Lower lobe of right lung (tissue), 2 donors: Measurements from ENCODE around the gene DHX57. TPM values are rescaled to one million over a fixed set of nuclear protein-coding genes. Genes with fewer than 3 reads are reported as not detected.
A peak's percentile ranks its signal among the peaks of the same experiment; 100 is the strongest.

Experiments
- ATAC-seq, 2 donors: fragments of 200-7000 bp; cut with Tn5 transposase; one replicate each; pipeline ENCODE4 v1.9.1; 2020 to 2022; ENCODE audit warnings: mild to moderate bottlenecking in 2 of 2, moderate library complexity in 2 of 2
- DNase-seq: peaks from one replicate; pipeline ENCODE4 v3.0.0-alpha.2; 2020
- H3K27ac ChIP-seq: fragments of 200-600 bp; one replicate; pipeline ENCODE4 v1.8.0; 2022
- H3K27me3 ChIP-seq: fragments of 200-600 bp; one replicate; pipeline ENCODE4 v1.8.0; 2022; ENCODE audit warnings: low read depth
- H3K36me3 ChIP-seq: fragments of 200-600 bp; one replicate; pipeline ENCODE4 v1.8.0; 2022; ENCODE audit warnings: mild to moderate bottlenecking
- H3K4me1 ChIP-seq: fragments of 200-600 bp; one replicate; pipeline ENCODE4 v1.8.0; 2022
- H3K4me3 ChIP-seq: fragments of 200-600 bp; one replicate; pipeline ENCODE4 v1.8.0; 2022; ENCODE audit warnings: mild to moderate bottlenecking
- H3K9me3 ChIP-seq: fragments of 200-600 bp; one replicate; pipeline ENCODE4 v1.8.0; 2022
- intact Hi-C: fragments of 100-400 bp; cut with DNase I; formaldehyde crosslinking; loops from one replicate; pipeline ENCODE4 v1.11.0; 2022
- long read RNA-seq: library from polyadenylated mRNA; unstranded; transcript quantifications from one replicate; pipeline ENCODE4 v2.0.0, GENCODE V29; 2021
- total RNA-seq: library from RNA; stranded (reverse); fragmentation: NEBNext Ultra II Directional; extraction: Animal tissue kit (Norgen Biotek cat#: 25700); gene quantifications from one replicate; pipeline ENCODE4 v1.2.1, GENCODE V29; 2021
- TF ChIP-seq, protein P1 (sequence below): fragments of 200-600 bp; IDR thresholded peaks from one replicate; pipeline ENCODE4 v1.8.0; 2022; ENCODE audit warnings: antibody characterized with exemption, mild to moderate bottlenecking
- donor health status: DM: no; HTN: yes; CAD: no; lungs with severe emphysema.

DHX57 gene, protein sequence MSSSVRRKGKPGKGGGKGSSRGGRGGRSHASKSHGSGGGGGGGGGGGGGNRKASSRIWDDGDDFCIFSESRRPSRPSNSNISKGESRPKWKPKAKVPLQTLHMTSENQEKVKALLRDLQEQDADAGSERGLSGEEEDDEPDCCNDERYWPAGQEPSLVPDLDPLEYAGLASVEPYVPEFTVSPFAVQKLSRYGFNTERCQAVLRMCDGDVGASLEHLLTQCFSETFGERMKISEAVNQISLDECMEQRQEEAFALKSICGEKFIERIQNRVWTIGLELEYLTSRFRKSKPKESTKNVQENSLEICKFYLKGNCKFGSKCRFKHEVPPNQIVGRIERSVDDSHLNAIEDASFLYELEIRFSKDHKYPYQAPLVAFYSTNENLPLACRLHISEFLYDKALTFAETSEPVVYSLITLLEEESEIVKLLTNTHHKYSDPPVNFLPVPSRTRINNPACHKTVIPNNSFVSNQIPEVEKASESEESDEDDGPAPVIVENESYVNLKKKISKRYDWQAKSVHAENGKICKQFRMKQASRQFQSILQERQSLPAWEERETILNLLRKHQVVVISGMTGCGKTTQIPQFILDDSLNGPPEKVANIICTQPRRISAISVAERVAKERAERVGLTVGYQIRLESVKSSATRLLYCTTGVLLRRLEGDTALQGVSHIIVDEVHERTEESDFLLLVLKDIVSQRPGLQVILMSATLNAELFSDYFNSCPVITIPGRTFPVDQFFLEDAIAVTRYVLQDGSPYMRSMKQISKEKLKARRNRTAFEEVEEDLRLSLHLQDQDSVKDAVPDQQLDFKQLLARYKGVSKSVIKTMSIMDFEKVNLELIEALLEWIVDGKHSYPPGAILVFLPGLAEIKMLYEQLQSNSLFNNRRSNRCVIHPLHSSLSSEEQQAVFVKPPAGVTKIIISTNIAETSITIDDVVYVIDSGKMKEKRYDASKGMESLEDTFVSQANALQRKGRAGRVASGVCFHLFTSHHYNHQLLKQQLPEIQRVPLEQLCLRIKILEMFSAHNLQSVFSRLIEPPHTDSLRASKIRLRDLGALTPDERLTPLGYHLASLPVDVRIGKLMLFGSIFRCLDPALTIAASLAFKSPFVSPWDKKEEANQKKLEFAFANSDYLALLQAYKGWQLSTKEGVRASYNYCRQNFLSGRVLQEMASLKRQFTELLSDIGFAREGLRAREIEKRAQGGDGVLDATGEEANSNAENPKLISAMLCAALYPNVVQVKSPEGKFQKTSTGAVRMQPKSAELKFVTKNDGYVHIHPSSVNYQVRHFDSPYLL (N-terminal part only)
- total RNA-seq: 15.5 TPM
- long read RNA-seq, full-length matches to known transcripts: 3 of 9 reads
- long read RNA-seq, partial matches to known transcripts: 2 of 9 reads
- long read RNA-seq, other reads (novel, unspliced or antisense): 4 of 9 reads

DNA sequence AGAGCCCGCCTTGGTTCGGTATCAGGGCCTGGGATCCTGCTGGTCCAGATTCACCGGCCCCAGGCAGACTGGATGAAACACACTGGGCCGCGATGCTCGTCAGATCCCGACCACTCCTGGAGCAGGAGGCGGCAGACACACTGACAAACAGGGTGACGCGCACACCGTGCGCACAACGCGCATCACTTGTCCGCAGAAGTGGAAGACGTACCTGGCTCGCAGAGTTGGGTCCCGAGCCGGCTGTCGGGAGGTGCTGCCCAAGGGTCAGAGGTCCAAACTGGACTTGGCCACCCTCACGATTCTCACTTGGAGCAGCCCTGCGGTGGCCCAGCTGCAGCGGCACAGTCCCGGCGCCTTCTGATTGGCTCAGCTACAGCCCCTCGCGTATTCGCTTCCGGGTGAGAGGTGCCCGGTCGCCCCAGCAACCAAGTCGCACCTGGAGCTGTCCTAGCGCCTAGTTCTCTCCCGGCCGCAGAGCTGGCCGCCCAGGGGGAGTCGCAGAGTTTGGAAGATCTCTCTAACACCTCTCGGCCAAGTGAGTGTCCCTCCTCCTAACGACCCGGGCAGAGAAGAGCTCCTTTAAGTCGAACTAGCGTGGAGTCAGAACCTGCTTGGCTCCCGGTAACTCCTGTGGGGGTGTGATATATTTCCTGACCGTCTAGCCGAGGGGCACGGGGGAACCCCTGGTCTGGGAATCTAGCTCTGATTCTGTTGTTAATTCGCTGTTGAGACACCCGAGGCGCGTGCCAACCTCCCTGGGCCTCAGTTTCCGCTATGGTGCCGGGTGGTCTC lies at the start of gene DHX57, which contains the start of gene MORN2:
DHX57 (minus strand) TSS at position 359 of the 792 bp plus-strand sequence. CDS start 7,529 bp downstream, outside the sequence.
MORN2 (plus strand) TSS at position 401 of the 792 bp plus-strand sequence.
- Histone ChIP-seq H3K27me3 (no peaks in the 10 kb centered on the region), H3K4me3 (peak within 1 kb of the TSS; percentile 91), H3K4me1 (peaks cover 17% of the 10 kb centered on the region), H3K27ac (peak within 1 kb of the TSS; percentile 78), H3K36me3 (peaks cover 3% of the 10 kb centered on the region), H3K9me3 (no peaks in the 10 kb centered on the region)
- intact Hi-C loops: no loop called here
- ATAC-seq (peak; percentile 99 to 100), DNase-seq (peak; percentile 94)
- TF ChIP-seq, protein P1, sequence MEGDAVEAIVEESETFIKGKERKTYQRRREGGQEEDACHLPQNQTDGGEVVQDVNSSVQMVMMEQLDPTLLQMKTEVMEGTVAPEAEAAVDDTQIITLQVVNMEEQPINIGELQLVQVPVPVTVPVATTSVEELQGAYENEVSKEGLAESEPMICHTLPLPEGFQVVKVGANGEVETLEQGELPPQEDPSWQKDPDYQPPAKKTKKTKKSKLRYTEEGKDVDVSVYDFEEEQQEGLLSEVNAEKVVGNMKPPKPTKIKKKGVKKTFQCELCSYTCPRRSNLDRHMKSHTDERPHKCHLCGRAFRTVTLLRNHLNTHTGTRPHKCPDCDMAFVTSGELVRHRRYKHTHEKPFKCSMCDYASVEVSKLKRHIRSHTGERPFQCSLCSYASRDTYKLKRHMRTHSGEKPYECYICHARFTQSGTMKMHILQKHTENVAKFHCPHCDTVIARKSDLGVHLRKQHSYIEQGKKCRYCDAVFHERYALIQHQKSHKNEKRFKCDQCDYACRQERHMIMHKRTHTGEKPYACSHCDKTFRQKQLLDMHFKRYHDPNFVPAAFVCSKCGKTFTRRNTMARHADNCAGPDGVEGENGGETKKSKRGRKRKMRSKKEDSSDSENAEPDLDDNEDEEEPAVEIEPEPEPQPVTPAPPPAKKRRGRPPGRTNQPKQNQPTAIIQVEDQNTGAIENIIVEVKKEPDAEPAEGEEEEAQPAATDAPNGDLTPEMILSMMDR: no peak

DNA sequence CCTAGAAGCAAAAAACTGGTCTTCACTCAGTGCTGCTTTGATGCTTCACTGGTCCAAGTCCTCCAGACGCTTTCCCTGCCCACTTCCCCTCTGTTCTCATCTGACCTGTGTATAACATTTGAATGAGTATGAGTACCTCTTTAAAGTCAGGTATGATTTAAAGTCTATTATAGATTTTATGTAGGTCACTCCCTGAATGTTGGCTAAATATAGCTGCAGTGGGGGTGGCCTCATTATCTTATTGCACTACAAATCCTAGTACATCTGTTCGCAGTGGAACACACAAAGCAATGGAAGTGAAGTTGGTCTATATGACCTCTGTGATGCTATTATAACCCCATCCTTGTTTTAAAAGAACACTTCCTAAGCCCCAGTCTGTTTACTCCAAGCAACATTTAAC lies 47.2 kb upstream of the DHX57 start:
- Histone ChIP-seq H3K4me1 (no peaks in the 10 kb centered on the region), H3K36me3 (no peaks in the 10 kb centered on the region), H3K27me3 (no peaks in the 10 kb centered on the region), H3K4me3 (no peak overlapping the region), H3K9me3 (no peaks in the 10 kb centered on the region), H3K27ac (no peak overlapping the region)
- DNase-seq (no peak), ATAC-seq (no peak)
- intact Hi-C loops: no loop called here
- TF ChIP-seq, protein P1: no peak

DNA sequence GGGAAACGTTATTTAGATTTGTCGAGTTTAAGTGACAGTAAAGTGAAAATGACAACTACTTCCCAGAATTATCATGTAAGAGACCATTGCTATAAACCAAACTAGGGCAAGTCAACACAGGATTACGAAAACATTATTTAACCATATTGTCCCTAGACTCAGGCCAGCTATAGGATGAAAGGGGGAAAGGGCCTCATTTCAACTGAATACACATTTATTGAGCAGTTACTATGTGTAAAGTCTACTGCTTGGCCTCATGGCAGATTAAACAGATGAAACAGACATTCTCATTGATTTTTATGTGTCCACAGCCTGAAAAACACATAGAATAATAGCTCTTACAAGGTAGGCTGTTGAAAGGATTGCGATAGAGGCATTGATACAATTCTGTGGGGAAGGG lies 46.7 kb upstream of the DHX57 start:
- DNase-seq (no peak), ATAC-seq (no peak)
- no peak overlapping the region for H3K4me3 ChIP-seq
- no peaks in the 10 kb centered on the region for H3K4me1 ChIP-seq
- no peak overlapping the region for H3K27ac ChIP-seq
- H3K36me3 ChIP-seq: no peaks in the 10 kb centered on the region
- TF ChIP-seq, protein P1: no peak
- H3K27me3 ChIP-seq: no peaks in the 10 kb centered on the region
- intact Hi-C loops: no loop called here
- no peaks in the 10 kb centered on the region for H3K9me3 ChIP-seq

DNA sequence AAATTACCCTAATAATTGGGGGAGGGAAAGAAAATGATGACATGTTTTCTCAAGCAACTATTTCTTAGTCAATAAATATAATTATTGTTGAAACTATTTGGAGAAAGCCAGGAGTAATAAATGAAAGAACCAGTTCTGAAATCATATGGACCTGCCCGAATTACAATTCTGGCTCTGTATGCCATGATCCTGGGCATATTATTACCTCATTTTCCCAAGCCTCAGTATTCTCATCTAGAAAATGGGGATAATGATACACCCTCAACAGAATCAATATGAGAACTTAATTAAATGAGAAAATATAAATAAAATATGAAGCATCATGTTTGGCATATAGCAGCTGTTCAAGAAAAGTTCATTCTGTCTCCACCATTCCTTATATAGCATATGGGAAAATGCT lies 36.9 kb upstream of the DHX57 start:
- no peaks in the 10 kb centered on the region for H3K27me3 ChIP-seq
- no peaks in the 10 kb centered on the region for H3K9me3 ChIP-seq
- intact Hi-C loops: no loop called here
- H3K27ac ChIP-seq: no peak overlapping the region
- no peaks in the 10 kb centered on the region for H3K4me1 ChIP-seq
- TF ChIP-seq, protein P1: no peak
- no peak for DNase-seq
- no peaks in the 10 kb centered on the region for H3K36me3 ChIP-seq
- no peak for ATAC-seq
- no peak overlapping the region for H3K4me3 ChIP-seq
